Fibroblast of the aortic adventitia (primary cell): ENCODE measurements around the gene PCDHB4. TPM values are rescaled to one million over a fixed set of nuclear protein-coding genes. Genes with fewer than 3 reads are reported as not detected.
"Not testable (repeated sequence)": the region's sequence is repeated elsewhere in the genome, so short reads cannot be mapped to it uniquely, and the experiment has no call there.

Experiments used
- DNase-seq: peaks from one replicate; pipeline ENCODE4 v3.0.0-alpha.2; 2010; ENCODE audit warnings: low read depth
- H3K4me3 ChIP-seq: 2 replicates; pipeline ENCODE4 v1.5.1; 2011; ENCODE audit warnings: low read depth, mild to moderate bottlenecking, control low read depth, low read length, moderate library complexity
- total RNA-seq: library from RNA; depleted of rRNA; stranded (reverse); fragments of >200 nt; gene quantifications from 2 replicates; pipeline ENCODE4 v1.2.3, GENCODE V29; 2012; ENCODE audit warnings: low replicate concordance
- TF ChIP-seq, protein P1 (sequence below): IDR thresholded peaks from 2 replicates; pipeline ENCODE4 v1.5.1; 2011; ENCODE audit warnings: mild to moderate bottlenecking, low read length, control low read depth, inconsistent platforms; ENCODE audit not compliant: insufficient read depth

The PCDHB4 gene
- total RNA-seq, 1 donor: 0.09 TPM

DNA sequence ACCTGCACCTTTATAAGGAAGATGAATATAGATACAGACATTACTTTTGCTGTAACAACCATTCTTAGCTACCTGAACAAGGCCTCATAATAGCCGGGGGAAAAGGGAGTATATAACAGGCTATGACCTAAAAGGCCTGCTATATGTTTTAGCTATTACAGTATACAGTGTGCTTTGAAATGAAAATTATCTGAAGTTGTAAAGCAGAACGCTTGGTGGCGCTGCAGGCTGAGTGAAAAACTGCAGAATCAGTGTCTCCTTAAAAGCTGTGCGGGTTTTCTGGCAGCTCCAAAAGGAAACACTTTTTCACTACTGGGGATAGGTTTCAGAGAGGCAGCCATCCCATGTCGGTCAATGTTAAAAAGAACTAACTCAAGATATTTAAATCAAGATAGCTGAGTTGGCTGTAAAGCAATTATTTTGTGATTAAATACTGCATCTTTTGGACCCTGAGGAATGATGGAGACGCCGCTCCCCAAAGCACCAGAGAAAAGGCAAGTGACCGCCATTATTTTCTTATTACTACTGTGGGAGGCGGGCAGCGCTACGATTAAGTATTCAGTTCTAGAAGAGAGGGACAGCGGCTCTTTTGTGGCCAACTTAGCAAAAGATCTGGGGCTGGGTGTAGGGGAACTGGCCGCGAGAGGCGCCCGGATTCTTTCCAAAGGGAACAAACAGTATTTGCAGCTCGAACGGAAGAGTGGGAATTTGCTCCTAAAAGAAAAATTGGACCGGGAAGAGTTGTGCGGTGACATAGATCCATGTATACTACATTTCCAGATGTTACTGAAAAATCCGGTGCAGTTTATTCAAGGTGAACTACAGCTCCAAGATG lies 34.1 kb downstream of the PCDHB4 start:
- TF ChIP-seq, protein P1, sequence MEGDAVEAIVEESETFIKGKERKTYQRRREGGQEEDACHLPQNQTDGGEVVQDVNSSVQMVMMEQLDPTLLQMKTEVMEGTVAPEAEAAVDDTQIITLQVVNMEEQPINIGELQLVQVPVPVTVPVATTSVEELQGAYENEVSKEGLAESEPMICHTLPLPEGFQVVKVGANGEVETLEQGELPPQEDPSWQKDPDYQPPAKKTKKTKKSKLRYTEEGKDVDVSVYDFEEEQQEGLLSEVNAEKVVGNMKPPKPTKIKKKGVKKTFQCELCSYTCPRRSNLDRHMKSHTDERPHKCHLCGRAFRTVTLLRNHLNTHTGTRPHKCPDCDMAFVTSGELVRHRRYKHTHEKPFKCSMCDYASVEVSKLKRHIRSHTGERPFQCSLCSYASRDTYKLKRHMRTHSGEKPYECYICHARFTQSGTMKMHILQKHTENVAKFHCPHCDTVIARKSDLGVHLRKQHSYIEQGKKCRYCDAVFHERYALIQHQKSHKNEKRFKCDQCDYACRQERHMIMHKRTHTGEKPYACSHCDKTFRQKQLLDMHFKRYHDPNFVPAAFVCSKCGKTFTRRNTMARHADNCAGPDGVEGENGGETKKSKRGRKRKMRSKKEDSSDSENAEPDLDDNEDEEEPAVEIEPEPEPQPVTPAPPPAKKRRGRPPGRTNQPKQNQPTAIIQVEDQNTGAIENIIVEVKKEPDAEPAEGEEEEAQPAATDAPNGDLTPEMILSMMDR: no peak
- DNase-seq: no peak
- no peak overlapping the region for H3K4me3 ChIP-seq

DNA sequence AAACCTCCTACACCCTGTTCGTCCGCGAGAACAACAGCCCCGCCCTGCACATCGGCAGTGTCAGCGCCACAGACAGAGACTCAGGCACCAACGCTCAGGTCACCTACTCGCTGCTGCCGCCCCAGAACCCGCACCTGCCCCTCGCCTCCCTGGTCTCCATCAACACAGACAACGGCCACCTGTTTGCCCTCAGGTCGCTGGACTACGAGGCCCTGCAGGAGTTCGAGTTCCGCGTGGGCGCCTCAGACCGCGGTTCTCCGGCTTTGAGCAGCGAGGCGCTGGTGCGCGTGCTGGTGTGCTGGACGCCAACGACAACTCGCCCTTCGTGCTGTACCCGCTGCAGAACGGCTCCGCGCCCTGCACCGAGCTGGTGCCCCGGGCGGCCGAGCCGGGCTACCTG lies 35.7 kb downstream of the PCDHB4 start:
- not testable (repeated sequence) for DNase-seq, H3K4me3 ChIP-seq

- H3K4me3 ChIP-seq, DNase-seq: not testable (repeated sequence)
These were observed 36.3 kb downstream of the PCDHB4 start for GRCh38 chr5:141157901-141158300.

DNA sequence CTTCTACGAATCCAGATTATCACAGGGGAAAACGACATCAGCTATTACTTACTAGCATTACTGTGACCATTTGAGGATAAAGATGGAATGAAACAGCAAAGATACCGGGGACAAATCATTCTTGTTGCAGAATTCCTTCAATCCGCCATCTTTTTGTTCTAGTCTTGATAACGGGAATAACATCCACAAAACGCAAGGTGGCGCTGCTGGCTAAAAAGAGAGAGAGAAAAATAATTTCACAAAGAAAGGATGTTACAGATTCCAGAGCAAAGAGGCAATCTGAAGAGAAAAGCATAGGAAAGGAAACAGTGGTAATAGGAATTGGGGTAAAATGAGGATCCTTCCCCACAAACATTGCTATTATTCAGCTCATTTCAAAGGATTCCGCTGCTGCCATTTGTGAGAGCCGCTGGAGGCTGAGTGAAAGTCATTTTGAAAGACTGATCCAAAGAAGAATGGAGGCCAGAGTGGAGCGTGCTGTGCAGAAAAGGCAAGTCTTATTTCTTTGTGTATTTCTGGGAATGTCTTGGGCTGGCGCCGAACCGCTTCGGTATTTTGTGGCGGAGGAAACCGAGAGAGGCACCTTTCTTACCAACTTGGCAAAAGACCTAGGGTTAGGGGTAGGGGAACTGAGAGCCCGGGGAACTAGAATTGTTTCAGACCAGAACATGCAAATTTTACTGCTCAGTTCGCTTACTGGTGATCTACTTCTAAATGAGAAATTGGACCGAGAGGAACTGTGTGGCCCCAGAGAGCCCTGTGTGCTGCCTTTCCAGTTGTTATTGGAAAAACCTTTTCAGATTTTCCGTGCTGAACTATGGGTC lies 51.0 kb downstream of the PCDHB4 start, which contains the start of gene PCDHB7:
Gene PCDHB7 (plus strand): TSS at position 264 of the 824 bp plus-strand sequence. CDS start 192 bp downstream, at position 456.
- peak; percentile 25 for DNase-seq
- H3K4me3 ChIP-seq: no peak within 1 kb of the TSS
- TF ChIP-seq, protein P1: peak; percentile 40

- not testable (repeated sequence) for DNase-seq, H3K4me3 ChIP-seq
These were observed 52.9 kb downstream of the PCDHB4 start for GRCh38 chr5:141174291-141175104.

Other genes with a start within 250 kb of the PCDHB4 start
- gene PCDHA12, start 246.5 kb upstream of the PCDHB4 start, total RNA-seq: 0.09 and 0.33 TPM in 2 replicates
- 0.08 TPM in 1 of 2 replicates, not detected in the other for gene PCDHA13, start 239.7 kb upstream of the PCDHB4 start, total RNA-seq
- 0.16 TPM in 1 of 2 replicates, not detected in the other for gene PCDHAC1, start 195.5 kb upstream of the PCDHB4 start, total RNA-seq
- 0.57 TPM in 1 of 2 replicates, not detected in the other for gene PCDHAC2, start 155.3 kb upstream of the PCDHB4 start, total RNA-seq
- not detected in 2 replicates for gene PCDHB1, start 70.4 kb upstream of the PCDHB4 start, total RNA-seq
- gene PCDHB2, start 27.2 kb upstream of the PCDHB4 start, total RNA-seq: 0.36 and 0.82 TPM in 2 replicates
- gene PCDHB3, start 21.3 kb upstream of the PCDHB4 start, total RNA-seq: 0.27 and 0.74 TPM in 2 replicates
- 0.45 and 0.57 TPM in 2 replicates for gene PCDHB5, start 13.4 kb downstream of the PCDHB4 start, total RNA-seq
- gene PCDHB6, start 28.2 kb downstream of the PCDHB4 start, total RNA-seq: 0.18 TPM in 1 of 2 replicates, not detected in the other
- 0.63 and 0.98 TPM in 2 replicates for gene PCDHB7, start 50.8 kb downstream of the PCDHB4 start, total RNA-seq
- 0.16 and 0.27 TPM in 2 replicates for gene PCDHB8, start 56.0 kb downstream of the PCDHB4 start, total RNA-seq
- gene PCDHB16, start 60.6 kb downstream of the PCDHB4 start, total RNA-seq: 0.25 and 0.36 TPM in 2 replicates
- gene PCDHB9, start 65.3 kb downstream of the PCDHB4 start, total RNA-seq: 0.41 and 1.2 TPM in 2 replicates
- 0.36 and 0.41 TPM in 2 replicates for gene PCDHB10, start 70.5 kb downstream of the PCDHB4 start, total RNA-seq
- 0.08 and 0.27 TPM in 2 replicates for gene PCDHB11, start 77.8 kb downstream of the PCDHB4 start, total RNA-seq
- gene PCDHB12, start 86.9 kb downstream of the PCDHB4 start, total RNA-seq: 0.18 and 0.25 TPM in 2 replicates
- gene PCDHB13, start 92.1 kb downstream of the PCDHB4 start, total RNA-seq: 0.27 and 0.65 TPM in 2 replicates
- 0.45 and 0.74 TPM in 2 replicates for gene PCDHB14, start 101.5 kb downstream of the PCDHB4 start, total RNA-seq
- gene PCDHB15, start 123.6 kb downstream of the PCDHB4 start, total RNA-seq: 0.09 TPM in 1 of 2 replicates, not detected in the other
- gene SLC25A2, start 182.2 kb downstream of the PCDHB4 start, total RNA-seq: 0.72 TPM in 1 of 2 replicates, not detected in the other
- 62.1 and 66.0 TPM in 2 replicates for gene TAF7, start 199.0 kb downstream of the PCDHB4 start, total RNA-seq
- gene PCDHGA1, start 208.7 kb downstream of the PCDHB4 start, total RNA-seq: 0.90 and 1.4 TPM in 2 replicates
- 2.5 and 3.9 TPM in 2 replicates for gene PCDHGA2, start 216.9 kb downstream of the PCDHB4 start, total RNA-seq
- gene PCDHGA3, start 222.0 kb downstream of the PCDHB4 start, total RNA-seq: 1.1 and 4.4 TPM in 2 replicates
- gene PCDHGB1, start 228.3 kb downstream of the PCDHB4 start, total RNA-seq: 3.1 and 4.2 TPM in 2 replicates
- gene PCDHGA4, start 233.2 kb downstream of the PCDHB4 start, total RNA-seq: 3.7 and 9.9 TPM in 2 replicates
- gene PCDHGB2, start 238.2 kb downstream of the PCDHB4 start, total RNA-seq: 1.3 and 5.7 TPM in 2 replicates
- gene PCDHGA5, start 242.3 kb downstream of the PCDHB4 start, total RNA-seq: 1.7 and 3.5 TPM in 2 replicates
- gene PCDHGB3, start 248.4 kb downstream of the PCDHB4 start, total RNA-seq: 7.7 and 9.6 TPM in 2 replicates